LNCaP clone FGC (cell line): ENCODE data around the gene RESP18.
"Not testable (repeated sequence)": the region's sequence is repeated elsewhere in the genome, so short reads cannot be mapped to it uniquely, and the experiment has no call there.

Experiments used
- DNase-seq: peaks from one replicate; pipeline ENCODE4 v3.0.0-alpha.2; 2011; ENCODE audit warnings: low read depth
- H3K4me3 ChIP-seq: 2 replicates; pipeline ENCODE4 v1.5.1; 2011; ENCODE audit warnings: mild to moderate bottlenecking, low read depth, low read length, control low read depth
- TF ChIP-seq, protein P1 (sequence below): IDR thresholded peaks from 2 replicates; pipeline ENCODE4 v1.5.1; 2012; ENCODE audit warnings: mild to moderate bottlenecking; ENCODE audit not compliant: control insufficient read depth, insufficient read depth; ENCODE audit errors: extremely low read depth

Gene RESP18

DNA sequence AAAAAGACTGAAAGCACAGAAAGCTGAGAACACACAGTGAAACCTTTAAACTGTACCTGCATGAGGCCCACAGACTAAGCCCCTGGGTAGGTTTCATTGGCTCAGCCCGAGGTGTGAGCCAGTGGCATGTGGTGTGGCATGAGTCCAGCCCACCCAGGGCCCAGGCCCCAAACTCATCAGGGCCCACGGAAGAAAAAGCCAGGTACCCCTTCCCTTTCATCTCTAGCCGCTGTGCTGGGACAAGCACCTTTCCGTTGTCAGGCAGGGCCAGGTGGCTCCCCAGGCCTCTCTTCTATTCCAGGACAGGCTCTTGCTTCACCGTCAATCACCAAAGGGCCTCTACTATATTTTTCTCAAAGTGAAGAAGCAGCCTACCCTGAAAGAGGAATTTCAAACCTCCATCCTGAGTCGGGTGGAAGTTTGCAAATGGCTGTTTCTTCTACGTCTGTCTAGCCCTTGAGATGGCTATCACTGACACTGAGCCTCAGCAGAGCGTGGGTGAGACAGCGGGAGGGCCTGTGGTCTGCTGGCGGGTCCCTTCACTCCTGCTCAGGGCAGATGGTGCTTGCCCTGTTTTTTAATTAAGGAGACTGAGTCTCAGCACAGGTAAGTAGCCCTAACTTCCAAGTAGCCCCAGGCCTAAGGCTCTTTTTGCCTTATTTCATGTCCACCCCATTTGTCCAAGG, 44.8 kb downstream of the RESP18 start:
- TF ChIP-seq, protein P1, sequence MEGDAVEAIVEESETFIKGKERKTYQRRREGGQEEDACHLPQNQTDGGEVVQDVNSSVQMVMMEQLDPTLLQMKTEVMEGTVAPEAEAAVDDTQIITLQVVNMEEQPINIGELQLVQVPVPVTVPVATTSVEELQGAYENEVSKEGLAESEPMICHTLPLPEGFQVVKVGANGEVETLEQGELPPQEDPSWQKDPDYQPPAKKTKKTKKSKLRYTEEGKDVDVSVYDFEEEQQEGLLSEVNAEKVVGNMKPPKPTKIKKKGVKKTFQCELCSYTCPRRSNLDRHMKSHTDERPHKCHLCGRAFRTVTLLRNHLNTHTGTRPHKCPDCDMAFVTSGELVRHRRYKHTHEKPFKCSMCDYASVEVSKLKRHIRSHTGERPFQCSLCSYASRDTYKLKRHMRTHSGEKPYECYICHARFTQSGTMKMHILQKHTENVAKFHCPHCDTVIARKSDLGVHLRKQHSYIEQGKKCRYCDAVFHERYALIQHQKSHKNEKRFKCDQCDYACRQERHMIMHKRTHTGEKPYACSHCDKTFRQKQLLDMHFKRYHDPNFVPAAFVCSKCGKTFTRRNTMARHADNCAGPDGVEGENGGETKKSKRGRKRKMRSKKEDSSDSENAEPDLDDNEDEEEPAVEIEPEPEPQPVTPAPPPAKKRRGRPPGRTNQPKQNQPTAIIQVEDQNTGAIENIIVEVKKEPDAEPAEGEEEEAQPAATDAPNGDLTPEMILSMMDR, result no peak
- DNase-seq, result no peak
- no peak overlapping the region for H3K4me3 ChIP-seq

DNA sequence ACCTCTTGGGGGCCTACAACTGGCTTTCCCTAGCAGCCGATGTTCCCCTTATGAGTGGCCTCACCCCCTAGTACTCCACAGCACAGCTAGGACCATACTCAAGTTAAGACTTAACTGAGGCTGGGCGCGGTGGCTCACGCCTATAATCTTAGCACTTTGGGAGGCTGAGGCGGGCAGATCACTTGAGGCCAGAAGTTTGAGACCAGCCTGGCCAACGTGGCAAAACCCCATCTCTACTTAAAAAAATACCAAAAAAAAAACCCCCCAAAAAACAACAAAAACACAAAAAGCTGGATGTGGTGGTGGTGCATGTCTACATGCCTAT, 45.5 kb downstream of the RESP18 start:
- not testable (repeated sequence) for H3K4me3 ChIP-seq, DNase-seq

DNA sequence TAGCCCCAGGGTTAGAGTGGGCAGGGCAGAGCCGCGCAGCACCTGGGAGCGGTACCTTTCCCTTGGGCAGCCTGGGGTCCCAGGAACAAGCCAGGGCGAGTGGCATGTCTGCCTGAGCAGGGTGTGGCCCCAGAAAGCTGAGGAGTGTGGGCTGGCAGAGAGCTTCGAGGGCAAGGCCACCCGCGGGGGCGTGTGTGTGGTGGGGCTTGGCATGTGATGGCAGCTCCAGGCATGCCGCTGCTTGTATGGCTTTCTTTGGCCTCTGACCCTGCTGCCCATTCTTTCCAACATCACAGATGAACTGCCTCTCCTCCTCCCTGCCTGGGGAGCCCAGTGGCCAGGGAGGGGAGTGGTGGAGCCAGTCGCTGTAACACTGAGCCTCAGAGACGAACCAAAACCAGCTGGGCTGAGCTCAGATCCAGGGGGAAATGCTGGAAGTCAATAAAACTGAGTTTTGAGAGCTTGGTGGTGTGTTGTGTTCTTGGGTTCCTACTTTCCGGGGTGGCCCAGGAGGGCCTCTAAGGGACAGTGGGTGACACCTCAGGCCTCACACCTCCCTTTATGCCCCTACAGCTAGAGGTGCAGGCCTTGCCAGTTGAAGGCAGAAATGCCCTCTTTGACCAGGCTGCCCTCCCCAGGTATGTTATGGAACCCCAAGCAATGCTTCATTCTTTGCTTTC, 46.0 kb downstream of the RESP18 start:
- TF ChIP-seq, protein P1, result no peak
- DNase-seq, result no peak
- no peak overlapping the region for H3K4me3 ChIP-seq

DNA sequence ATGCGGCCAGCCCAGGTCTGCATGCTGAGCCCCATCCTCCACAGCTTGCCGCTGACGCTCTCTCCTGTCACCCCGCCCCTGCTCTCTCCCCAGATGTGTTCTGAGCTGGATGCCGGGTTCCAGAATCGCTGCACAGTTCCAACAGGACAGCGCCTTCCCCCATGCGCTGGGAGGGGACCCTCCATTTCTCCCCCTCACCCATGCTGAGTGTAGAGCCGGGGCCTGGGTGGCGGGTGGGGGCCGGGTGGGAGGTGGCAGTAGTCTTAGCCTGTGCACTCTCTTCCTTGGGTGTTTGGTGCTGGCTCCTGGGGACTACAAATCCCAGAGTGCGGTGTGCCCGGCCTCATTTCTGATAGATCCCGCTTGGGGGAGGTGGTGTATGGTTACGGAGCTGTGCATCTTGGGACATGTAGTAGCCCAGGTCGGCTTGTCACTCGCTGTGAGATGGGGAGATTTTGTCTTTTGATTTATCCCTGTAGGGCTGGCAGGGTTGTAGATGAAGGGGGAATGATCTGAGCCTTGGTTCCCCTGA, 46.6 kb downstream of the RESP18 start:
- DNase-seq, result no peak
- TF ChIP-seq, protein P1, result no peak

DNA sequence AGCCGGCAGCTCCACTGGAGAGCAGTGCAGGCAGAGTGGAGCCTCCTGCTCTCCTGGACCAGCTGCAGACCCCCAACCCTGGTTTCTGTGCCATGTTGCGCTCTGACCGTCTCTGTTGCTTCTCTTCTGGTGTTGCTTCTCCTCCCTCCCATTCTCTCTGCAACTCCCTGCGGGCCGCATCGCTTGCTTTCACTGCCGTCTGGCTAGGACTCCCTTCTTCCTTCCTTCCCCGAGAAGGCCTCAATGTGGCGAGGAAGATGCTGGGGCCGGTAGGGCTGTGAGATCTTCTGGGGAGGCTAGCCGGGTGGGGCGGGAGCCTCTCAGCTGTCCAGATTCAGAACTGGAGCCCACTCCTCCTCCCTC, 47.2 kb downstream of the RESP18 start:
- TF ChIP-seq, protein P1, result no peak
- DNase-seq, result no peak
- H3K4me3 ChIP-seq, result no peak overlapping the region

More for the DNA sequence above, 46.6 kb downstream of the RESP18 start:
- H3K4me3 ChIP-seq, result no peak overlapping the region

DNA sequence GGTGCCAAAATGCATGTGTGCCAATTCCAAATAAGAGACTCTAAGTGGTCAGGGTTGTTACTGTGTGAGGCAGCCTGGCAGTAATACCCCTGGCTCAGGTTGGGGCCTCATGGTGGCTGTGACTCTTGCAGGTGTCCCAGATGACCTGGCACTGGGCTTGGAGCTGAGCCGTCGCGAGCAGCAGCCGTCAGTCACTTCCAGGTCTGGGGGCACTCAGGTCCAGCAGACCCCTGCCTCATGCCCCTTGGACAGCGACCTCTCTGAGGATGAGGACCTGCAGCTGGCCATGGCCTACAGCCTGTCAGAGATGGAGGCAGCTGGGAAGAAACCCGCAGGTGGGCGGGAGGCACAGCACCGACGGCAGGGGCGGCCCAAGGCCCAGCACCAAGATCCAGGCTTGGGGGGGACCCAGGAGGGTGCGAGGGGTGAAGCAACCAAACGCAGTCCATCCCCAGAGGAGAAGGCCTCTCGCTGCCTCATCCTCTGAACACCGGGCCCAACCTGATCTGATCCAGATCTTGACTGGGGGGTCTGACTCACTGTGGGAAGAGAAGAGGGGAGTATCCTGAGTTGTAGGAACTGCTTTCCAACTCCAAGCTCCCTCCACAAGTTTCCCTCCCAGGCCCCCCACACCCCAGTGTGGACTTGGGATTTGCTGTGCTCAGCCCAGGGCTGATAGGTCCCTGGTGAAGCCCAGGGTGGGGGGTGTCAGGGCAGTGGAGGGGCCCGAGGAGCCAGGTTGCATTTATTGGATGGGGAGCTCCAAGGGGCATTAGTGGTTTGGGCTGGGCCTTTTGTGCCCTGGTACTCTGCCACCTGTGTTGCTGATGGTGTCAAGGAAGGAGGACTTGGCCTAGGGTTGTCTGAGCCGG, 47.8 kb downstream of the RESP18 start:
- TF ChIP-seq, protein P1, result no peak
- DNase-seq, result no peak
- no peak overlapping the region for H3K4me3 ChIP-seq
